GM18498 (cell line): ENCODE results near the gene KCNK3.
"Not testable (repeated sequence)": the region's sequence is repeated elsewhere in the genome, so short reads cannot be mapped to it uniquely, and the experiment has no call there.

ENCODE experiments used
- ATAC-seq: cut with Tn5 transposase; IDR thresholded peaks from one replicate; pipeline ENCODE4 v1.9.1; 2021; ENCODE audit warnings: mild to moderate bottlenecking, moderate library complexity; ENCODE audit not compliant: unreplicated experiment

Gene KCNK3

DNA sequence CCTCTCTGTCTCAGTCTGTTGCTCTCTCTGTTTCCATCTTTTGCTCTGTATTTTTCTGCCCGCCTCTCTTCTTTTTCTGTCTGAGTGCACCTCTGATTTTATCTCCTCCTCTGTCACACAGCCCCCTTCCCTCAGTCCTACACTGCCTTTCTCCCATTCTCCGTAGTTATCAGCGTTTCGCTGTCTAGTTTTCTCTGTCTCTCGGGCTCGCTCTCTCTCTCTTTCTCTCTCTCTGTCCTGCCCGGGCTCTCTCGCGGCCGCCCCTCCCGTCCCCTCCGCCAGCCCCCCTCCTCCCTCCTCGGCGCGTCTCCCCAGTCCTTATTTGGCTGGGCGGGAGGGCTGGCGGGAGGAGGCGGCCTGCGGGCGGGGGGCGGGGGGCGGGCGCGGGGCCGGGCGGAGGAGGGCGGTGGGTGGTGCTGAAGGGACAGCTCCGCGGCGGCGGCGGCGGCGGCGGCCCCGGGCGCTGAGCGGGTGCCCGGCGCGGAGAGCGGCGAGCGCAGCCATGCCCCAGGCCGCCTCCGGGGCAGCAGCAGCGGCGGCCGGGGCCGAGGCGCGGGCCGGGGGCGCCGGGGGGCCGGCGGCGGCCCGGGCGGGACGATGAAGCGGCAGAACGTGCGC lies at the start of gene KCNK3:
Gene KCNK3, plus strand, starts transcription at position 444 of the 618 bp plus-strand sequence. Its CDS starts 154 bp downstream, at position 598.
- ATAC-seq: no peak

DNA sequence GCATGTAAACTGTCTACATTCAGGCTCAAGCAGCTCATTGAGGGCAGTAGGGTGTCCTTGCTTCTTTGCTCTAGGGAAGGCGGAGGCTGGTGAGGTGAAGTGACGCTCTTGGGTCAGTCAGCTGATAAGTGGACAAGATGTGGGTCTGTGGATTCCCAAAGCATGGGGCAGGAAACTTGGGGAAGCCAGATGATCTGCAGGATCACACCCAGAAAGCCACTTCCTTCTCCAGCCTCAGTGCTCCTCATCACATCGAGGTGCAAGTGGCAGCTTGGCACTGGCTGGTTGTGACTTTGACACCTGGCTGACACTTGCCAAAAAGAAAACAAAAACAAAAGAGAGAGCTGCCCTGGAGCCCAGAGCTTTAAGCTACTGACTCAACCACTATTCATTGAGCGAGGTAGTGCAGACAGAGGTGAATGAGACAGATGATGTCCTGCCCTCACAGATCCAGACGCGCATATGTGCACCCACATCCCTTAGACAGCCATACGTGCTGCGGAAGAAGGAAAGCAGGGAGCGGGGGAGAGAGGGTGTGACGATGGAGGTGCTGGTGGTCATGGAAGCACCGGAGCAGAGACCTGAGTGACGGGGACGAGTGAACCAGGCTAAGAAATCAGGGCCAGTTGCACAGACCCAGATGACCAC lies 48.2 kb upstream of the KCNK3 start:
- ATAC-seq: no peak

DNA sequence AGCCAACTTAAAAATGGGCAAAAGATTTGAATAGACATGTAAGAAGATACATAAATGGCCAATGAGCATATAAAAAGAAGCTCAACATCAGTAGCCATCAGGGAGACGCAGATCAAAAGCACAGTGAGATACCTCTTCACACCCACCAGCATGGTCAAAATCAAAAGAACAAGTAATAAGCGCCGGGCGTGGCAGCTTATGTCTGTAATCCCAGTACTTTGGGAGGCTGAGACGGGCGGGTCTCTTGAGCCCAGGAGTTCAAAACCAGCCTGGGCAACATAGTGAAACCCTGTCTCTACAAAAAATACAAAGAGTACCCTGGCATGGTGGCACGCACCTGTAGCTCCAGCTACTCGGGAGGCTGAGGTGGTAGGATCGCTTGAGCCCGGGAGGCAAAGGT lies 46.8 kb upstream of the KCNK3 start:
- no peak for ATAC-seq

DNA sequence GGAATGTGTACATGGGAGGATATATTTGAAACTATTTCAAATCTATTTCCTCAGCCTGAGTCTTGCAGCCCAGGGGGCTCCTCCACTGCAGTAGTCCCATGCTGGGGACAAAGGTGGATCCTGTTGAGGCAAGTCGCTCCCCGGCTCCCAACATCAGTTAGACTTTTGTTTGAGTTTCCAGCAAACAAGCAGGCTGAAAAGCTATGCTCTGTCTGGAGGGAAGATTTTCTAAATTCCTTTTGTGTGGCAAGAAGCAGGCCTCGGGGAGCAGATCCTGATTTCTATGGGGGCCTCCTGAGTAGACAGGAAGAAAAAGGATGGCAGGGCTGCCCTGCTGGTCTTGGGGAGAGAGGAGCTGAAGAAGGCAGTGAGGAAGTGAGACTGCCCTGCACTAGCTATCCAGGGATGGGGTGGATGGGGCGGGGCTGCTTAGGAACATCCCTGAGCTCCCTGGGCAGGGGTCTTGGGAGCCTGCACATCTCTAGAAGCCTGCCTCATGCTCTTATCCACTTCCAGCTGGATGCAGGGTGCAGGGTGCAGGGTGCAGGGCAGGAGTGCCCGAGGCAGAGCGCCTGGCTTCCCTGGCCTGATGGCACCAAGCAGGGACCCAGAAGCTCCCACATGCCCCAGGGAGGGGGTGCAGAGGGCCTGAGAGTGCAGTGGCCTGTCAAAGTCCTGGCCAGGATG lies 45.4 kb upstream of the KCNK3 start:
- no peak for ATAC-seq

DNA sequence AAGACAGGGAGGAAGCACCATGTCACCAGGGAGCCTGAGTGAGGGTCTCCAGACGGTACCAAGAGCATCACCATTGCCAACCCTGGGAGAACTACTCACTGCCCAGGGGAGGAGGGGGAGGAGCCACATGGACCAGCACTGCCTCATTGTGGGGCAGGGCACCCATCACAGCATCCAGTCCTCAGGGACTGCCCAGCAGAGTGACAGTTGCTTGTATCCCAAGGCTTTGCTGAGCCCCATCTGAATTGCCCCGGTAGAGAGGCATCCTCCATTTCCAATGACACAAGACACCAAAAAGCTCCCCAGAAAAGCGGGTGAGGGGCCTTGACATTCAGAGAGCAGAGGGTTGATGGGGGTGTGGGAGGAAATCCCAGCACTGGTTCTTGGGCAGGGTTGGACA lies 44.5 kb upstream of the KCNK3 start:
- ATAC-seq: no peak

DNA sequence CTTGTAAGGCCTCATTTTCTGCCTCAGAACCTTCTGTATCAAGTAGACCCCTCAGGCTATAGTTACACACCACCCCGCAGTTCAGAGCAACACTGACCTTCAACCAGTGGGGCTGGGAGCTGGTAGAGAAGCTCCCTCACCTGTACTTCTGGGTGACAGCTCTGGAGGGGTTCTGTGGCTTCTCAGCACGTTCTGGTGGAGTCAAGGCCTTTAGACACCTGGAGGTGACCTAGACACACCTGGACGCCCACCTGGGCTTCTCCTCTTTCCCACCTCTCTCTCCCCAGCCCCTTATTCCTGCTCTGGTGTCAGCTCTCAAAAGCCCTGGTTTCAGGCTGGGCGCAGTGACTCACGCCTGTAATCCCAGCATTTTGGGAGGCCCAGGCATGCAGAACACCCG lies 44.0 kb upstream of the KCNK3 start:
- no peak for ATAC-seq

DNA sequence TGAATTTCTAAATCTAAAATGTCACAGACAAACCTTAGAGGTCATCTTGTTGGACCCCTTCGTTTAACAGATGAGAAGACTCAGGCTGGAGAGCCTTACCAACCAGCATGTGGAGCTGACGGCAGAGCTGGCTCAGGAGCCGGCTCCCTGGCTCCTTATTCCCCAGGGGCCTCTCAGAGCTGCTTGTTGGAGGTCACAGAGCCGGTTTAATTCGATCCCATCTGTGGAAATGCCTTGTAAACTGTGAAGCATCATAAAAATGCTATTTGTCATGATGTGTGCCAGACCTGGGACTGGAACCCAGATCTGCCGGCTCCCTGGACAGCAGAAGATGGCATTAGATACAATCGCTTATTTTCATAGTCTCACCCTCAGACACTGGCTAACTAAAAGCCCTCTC lies 43.2 kb upstream of the KCNK3 start:
- ATAC-seq: no peak

DNA sequence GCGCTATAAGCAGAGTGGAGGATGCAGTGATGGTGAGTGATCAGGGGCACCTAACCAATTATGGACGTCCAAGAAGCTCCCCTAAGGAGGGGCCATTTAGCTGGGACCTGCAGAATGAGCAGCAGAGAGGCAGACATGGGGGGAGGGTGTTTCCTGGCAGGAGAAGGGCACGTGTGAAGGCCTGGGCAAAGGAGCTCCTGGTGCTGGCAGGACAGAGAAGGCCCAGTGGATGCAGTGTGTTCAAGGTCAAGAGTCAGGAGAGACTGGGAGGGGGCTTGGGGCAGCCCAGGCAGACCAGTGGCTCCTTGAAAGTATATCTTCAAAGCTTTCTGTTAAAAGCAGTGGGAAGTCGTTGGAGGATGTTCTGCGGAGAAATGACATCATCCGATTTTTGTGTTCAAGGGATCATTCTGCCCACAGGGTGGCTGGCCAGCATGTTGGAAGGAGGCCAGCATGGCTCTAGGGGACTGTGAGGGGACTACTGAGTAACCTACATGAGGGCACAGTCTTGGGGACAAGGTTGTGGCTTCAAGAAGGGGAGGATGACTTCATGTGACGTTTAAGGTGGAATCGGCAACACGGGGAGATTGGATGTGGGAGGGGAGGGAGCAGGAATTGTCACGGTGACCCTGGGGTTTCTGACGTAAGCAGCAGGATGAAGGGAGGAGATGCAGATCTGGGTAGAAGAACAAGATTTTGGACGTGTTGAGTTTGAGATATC lies 42.4 kb upstream of the KCNK3 start:
- ATAC-seq: no peak

DNA sequence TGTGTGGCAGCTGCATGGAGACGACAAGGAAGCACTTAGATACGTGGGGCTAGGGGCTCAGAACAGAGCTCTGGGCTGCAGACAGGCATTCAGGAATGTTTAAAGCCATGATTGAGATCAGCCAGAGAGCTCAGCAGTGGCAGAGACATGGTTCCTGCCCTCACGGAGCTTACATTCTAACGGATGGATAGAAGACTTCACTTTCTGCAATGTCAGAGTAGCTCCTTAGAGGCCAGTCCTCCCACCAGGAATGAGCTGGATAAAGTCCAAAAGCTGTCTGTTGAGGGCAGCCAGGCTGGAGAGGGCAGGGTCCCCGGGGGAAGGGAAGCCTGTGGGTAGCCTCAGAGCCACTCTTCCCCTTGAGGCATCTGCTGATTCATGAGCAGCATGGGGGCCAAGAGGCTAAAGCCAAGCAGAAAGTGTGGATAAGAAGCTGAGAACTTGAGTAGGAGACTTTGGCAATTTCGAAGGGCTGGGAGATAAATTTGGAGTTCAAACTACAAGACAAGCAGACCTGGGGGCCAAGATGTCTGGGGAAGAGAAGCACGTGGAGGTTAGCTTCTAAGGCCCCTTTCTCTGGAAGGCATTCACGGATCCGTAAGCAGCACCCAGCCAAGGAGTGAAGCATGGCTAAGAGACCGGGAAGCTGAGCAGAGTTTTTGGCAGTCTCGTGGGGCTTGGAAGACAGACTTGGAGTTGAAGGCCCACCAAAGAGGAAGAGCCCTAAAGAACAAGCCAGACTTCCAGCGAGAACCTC lies 41.6 kb upstream of the KCNK3 start:
- no peak for ATAC-seq

DNA sequence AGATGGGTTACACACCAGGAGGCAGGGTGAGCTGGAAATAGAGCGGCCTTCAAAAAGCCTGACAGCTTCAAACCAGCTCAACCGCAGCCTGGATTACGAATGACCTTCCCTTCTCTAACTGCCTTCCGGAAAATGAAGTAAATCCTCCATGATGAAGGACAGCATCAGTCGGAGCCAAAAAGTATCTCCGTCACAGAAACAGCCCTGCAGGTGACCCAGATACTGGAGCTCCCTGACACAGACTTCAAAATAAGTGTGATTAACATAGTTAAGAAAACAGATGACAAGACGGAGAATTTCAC lies 41.1 kb upstream of the KCNK3 start:
- no peak for ATAC-seq

DNA sequence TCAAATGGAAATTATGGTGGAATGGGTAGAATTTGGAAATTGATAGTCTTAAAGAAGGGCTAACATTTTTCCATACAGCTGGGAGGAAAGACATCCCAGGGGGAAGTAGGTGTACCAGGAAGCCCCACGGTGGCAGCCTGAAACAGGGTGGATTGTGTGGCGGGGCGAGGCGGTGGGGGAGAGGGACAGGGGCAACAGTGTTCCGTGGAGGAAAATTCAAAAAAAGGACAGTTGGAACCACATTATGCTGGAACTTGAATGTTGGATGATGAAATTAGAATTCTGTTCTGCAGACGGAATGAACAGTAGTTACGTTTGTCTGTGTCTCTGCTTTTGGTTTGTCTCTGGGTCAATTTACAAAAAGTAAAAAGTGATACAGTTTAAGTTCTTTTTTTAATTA lies 40.7 kb upstream of the KCNK3 start:
- no peak for ATAC-seq

DNA sequence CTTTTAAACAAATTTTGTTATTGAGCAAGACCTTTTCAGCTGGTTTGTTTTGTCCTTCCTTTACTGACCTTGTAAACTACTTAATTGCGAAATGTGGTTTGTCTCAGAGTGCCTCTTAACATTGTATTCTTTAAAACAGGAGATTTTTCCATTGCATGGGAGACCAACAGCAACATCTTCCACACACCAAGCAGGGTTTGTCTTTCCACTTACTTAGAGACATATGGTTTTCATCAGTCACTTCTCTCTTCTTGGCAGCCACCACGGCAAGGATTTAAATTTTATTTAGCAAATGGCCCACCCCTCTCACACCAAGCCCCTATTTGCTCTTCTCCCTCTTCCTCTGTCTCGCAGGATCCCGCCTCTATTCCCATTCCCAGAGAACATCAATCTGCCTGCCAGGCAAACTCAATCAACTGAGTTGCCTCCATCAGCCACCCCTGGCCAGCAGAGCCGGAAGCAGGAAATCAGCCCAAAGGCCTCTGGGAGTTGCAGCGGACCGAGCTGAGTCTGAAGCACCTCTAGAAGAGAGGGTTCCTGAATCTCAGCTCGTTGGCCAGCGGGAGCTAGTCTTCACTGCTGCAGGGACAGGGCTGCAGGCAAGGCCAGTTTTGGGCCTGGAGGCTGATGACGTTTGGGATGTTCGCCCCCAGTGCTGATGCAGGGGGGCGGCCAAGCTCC lies 40.0 kb upstream of the KCNK3 start:
- no peak for ATAC-seq

DNA sequence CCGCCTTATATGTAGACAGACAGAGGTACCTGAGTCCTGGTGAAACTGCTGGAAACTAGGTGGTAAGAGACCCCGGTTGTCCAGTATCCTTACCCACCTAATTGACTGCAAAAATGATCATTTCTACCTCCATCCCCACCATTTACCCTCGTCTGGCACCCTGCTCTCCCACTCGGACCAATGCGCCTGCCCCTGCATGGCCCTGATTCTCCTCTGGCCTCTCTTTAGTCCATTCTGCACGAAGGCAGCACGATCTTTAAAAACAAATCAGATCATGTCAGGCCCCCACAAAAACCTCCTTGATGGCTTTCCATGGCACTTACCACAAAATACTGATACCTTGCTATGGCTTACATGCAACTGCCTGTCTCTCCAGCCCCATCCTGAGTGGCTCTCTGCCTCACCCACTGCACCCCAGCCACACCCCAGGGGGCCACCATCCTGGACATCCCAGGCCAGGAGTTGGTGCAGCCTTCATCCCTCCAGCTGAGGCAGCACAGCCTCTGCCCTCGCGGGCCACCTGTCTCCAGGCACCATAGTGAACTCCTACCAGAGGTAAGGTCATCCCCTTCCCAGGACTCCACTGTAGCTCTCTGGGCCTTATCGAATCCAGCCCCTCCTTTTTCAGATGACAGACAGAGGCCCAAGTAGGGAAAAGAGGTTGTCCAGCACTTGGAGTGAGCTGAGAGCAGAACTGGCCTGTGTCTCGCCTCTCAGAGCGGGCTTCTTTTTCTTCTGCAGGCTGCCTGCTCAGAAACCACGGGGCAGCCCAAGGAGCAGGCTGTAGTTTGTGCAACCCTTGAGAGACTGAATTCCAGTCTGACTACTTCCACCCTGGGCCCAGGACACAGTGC lies 39.1 kb upstream of the KCNK3 start:
- no peak for ATAC-seq

DNA sequence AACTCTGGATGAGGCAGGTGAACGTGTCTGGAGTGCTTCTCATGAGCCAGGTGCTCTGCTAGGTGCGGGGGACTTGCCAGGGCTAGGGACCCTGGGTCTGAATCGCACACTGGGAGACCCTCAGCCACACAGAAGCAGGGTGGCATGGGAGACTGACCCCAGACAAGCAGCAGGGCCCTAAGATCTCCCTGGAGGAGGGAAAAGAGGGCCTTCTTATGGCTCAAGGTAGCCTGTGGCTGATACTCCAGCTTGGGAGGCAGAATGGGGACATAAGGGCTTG lies 38.5 kb upstream of the KCNK3 start:
- ATAC-seq: no peak

DNA sequence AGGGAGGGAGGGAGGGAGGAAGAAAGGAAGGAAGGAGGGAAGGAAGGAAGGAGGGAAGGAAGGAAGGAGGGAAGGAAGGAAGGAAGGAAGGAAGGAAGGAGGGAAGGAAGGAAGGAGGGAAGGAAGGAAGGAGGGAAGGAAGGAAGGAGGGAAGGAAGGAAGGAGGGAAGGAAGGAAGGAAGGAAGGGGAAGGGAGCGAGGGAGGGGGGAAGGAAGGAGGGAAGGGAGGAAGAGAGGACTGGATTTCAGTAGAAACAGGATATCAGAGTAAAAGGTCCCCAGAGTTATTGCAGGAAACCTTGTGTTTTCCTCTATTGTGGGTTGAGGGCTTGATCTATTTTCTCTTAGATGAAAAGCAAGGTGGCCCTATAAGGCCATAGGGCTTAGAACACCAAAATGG lies 37.4 kb upstream of the KCNK3 start:
- not testable (repeated sequence) for ATAC-seq

DNA sequence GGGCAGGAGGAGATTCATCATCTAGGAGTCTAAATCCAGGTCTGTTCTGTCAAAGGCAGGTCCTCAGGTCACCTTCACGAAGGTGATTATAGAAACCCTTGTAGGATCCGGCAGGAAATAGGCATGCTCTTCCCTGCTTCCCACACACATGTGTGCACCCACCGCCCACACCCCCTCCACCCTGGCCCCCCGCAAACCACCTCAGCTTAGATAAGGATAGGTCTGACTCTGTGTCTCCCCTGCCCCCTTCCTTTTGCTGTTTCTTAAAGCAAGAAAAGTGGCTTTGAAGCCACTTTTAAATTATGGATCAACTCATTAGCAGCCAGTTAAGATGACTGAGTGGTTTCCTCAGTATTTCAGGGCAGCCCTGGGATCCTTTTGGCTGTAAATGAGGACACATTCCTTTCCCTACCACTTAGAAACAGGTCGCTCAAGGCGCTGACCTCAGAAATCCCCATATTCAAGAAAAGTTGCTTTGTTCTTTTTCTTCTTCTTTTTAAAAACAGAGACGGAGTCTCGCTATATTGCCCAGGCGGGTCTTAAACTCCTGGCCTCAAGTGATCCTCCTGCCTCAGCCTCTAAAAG lies 36.8 kb upstream of the KCNK3 start:
- ATAC-seq: no peak

DNA sequence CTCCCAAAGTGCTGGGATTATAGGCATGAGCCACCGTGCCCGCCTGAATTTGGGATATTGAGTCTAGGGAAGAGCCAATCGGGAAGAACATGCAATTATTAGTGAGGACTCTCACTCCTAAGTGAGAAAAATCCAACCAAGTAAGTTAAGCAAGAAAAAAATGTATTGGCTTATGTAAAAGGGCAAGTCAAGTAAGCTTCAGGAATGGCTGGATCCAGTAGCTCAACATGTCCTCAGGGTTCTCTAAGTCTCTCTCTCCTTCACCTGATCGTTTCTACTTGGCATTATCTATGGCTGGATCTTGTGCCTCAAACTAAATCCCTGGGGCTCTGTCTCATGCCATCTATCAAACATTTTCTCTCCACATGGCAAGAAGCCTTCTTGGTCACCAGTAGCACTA lies 35.3 kb upstream of the KCNK3 start:
- no peak for ATAC-seq

DNA sequence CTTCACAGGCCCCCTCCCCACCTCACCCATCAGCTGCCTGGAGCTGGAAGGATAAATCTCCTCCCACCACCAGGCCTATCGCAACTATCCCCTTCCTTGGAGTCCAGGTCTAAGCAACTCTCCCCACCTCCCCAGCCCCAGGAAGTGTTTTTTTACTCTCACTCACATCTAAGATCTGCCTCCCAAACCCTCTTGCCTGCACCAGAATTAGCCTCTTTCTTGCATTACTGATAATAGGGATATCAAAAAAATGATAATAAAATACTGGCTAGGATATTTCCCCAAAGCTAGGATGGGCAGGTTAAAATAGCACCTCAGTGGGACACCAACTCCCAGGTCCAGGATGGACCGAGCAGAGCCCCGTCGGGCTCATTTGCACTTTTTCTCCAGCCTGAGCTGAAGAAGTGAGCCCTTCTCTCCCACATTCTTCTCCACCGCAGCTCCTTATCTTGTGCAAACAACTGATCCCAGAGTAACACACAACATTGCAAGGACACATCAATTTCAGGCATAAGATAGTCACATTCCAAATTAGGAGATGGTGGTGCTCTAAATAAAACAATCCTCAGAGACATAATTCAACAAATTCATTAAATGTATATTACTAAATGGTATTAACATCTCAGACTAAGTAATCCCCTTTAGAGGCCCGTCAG lies 33.7 kb upstream of the KCNK3 start:
- no peak for ATAC-seq

DNA sequence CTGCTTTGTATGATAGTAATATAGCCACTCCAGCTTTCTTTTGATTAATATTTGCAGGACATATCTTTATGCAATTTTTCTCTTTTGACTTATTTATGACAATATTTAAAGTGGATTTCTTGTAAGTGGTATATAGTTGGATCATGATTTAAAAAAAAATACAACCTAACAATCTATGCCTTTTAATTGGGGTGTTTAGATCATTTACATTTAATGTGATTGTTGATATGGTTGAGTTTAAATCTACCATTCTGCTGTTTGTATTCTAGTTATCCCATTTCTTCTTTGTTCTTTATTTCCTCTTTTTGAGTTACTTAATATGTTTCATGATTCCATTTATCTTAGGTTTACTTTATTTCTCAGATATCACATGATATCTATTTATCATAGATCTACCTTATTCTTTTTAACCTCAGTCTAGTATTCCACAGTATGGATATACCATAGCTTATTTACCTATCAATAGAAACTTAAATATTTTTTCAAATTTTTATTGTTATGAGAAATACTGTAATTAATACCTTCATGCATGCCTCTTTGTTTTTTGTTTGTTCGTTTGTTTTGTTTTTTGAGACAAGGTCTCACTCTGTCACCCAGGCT lies 32.1 kb upstream of the KCNK3 start:
- no peak for ATAC-seq
